GM12878 (cell line): ENCODE measurements around the gene JKAMP. TPM values are rescaled to one million over a fixed set of nuclear protein-coding genes. Genes with fewer than 3 reads are reported as not detected.

Experiments used
- ATAC-seq: fragments of 200-7000 bp; cut with Tn5 transposase; 3 replicates; pipeline ENCODE4 v1.9.1; 2020; ENCODE audit warnings: mild to moderate bottlenecking, moderate library complexity
- BruUV-seq: library from RNA; stranded (reverse); fragments of 400-500 nt; replicated peaks from 2 replicates; lab custom pipeline; 2021; lab: Mats Ljungman, UMichigan
- CTCF ChIA-PET: fragments of 300-600 bp; sonication (Branson Sonifier 250); formaldehyde crosslinking; extraction: SDS; loops from one replicate; lab custom pipeline; 2021; ENCODE audit warnings: inconsistent platforms; lab: Yijun Ruan, JAX
- POLR2A ChIA-PET: fragments of 350-600 bp; formaldehyde crosslinking; extraction: SDS; loops from one replicate; lab custom pipeline; 2021; ENCODE audit warnings: inconsistent platforms; lab: Charles Lee
- RAD21 ChIA-PET: fragments of 300-600 bp; sonication (Branson Sonifier 250); formaldehyde crosslinking; loops from one replicate; lab custom pipeline; 2023; ENCODE audit warnings: antibody characterized with exemption; ENCODE audit not compliant: unreplicated experiment; lab: Charles Lee
- SMC1A ChIA-PET: fragments of 300-600 bp; sonication (Branson Sonifier 250); formaldehyde crosslinking; loops from one replicate; lab custom pipeline; 2023; ENCODE audit not compliant: unreplicated experiment, uncharacterized antibody; lab: Charles Lee
- DNase-seq: peaks from one replicate; pipeline ENCODE4 v3.0.0-alpha.2; 2011; ENCODE audit warnings: low read depth, low spot score
- FAIRE-seq: peaks from 3 replicates; lab custom pipeline; 2011; peaks lifted over from hg19 to GRCh38; lab: Jason Lieb, UNC
- H2AFZ ChIP-seq: 2 replicates; pipeline ENCODE4 v1.6.0; 2011; ENCODE audit warnings: low read depth, low read length, control low read depth; ENCODE audit not compliant: control insufficient read depth
- H3K27ac ChIP-seq: 2 replicates; pipeline ENCODE4 v1.5.1; 2011; ENCODE audit warnings: control low read depth; ENCODE audit not compliant: control insufficient read depth, insufficient read depth
- H3K27me3 ChIP-seq, 2 experiments: replicated peaks in 1 of 2; 2 replicates each; pipeline versions ENCODE4 v1.6.0 to v1.6.1; 2011; ENCODE audit warnings: low read length in 1 of 2; ENCODE audit not compliant: control insufficient read depth in 2 of 2, insufficient read depth in 2 of 2
- H3K36me3 ChIP-seq, 2 experiments: 2 replicates each; pipeline ENCODE4 v1.5.1; 2011; ENCODE audit warnings: low read length in 1 of 2; ENCODE audit not compliant: control insufficient read depth in 2 of 2, insufficient read depth in 2 of 2
- H3K4me1 ChIP-seq: 2 replicates; pipeline ENCODE4 v1.6.1; 2011; ENCODE audit warnings: mild to moderate bottlenecking, low read length, moderate library complexity, mixed read lengths; ENCODE audit not compliant: control insufficient read depth, insufficient read depth
- H3K4me2 ChIP-seq: 2 replicates; pipeline ENCODE4 v1.6.0; 2011; ENCODE audit warnings: control low read depth; ENCODE audit not compliant: control insufficient read depth, insufficient read depth
- H3K4me3 ChIP-seq: fragments of 200-600 bp; sonication (generic); 2 replicates; pipeline ENCODE4 v1.5.1; 2016
- H3K79me2 ChIP-seq: 2 replicates; pipeline ENCODE4 v1.6.0; 2011; ENCODE audit warnings: low read length; ENCODE audit not compliant: control insufficient read depth, insufficient read depth
- H3K9ac ChIP-seq: 2 replicates; pipeline ENCODE4 v1.8.0; 2011; ENCODE audit warnings: low read length, control low read depth, mixed read lengths; ENCODE audit not compliant: control insufficient read depth, insufficient read depth
- H3K9me3 ChIP-seq: replicated peaks from 3 replicates; pipeline ENCODE4 v1.5.1; 2011; ENCODE audit warnings: mild to moderate bottlenecking, low read length; ENCODE audit not compliant: control insufficient read depth, insufficient read depth
- H4K20me1 ChIP-seq: 2 replicates; pipeline ENCODE4 v1.6.0; 2011; ENCODE audit not compliant: control insufficient read depth, insufficient read depth
- CHD4 ChIP-seq: fragments of 200-600 bp; sonication (generic); IDR thresholded peaks from 2 replicates; pipeline ENCODE4 v1.6.1; 2016; ENCODE audit warnings: mild to moderate bottlenecking
- IRF3 ChIP-seq: fragments of 450-650 bp; IDR thresholded peaks from 2 replicates; pipeline ENCODE4 v1.6.1; 2014; ENCODE audit warnings: mild to moderate bottlenecking
- NFIC ChIP-seq: IDR thresholded peaks from 2 replicates; pipeline ENCODE4 v1.6.1; 2012; ENCODE audit warnings: low read depth, mild to moderate bottlenecking, inconsistent platforms, low read length, moderate library complexity
- NFYA ChIP-seq: IDR thresholded peaks from 2 replicates; pipeline ENCODE4 v1.6.1; 2011; ENCODE audit warnings: low read depth, mild to moderate bottlenecking, low read length, improper control_type of control experiment, borderline replicate concordance
- RELB ChIP-seq: fragments of 450-650 bp; IDR thresholded peaks from 2 replicates; pipeline ENCODE4 v1.6.1; 2017; ENCODE audit warnings: low read depth, mild to moderate bottlenecking, moderate library complexity
- REST ChIP-seq: IDR thresholded peaks from 2 replicates; pipeline ENCODE4 v1.6.1; 2012; ENCODE audit warnings: mild to moderate bottlenecking, low read depth, low read length
- SREBF1 ChIP-seq: IDR thresholded peaks from 2 replicates; pipeline ENCODE4 v1.6.1; 2012; ENCODE audit warnings: mild to moderate bottlenecking, low read length
- TAF1 ChIP-seq: IDR thresholded peaks from 2 replicates; pipeline ENCODE4 v1.6.1; 2011; ENCODE audit warnings: mild to moderate bottlenecking, low read depth, low read length, borderline replicate concordance
- ZBTB4 ChIP-seq: fragments of 450-650 bp; formaldehyde crosslinking; IDR thresholded peaks from 2 replicates; pipeline ENCODE4 v1.4.0; 2022; ENCODE audit warnings: mild to moderate bottlenecking, moderate library complexity
- ZNF217 ChIP-seq: fragments of 450-650 bp; IDR thresholded peaks from 2 replicates; pipeline ENCODE4 v1.6.1; 2017; ENCODE audit warnings: antibody characterized with exemption, mild to moderate bottlenecking
- ZSCAN29 ChIP-seq: fragments of 450-650 bp; IDR thresholded peaks from 2 replicates; pipeline ENCODE4 v1.6.1; 2017; ENCODE audit warnings: mild to moderate bottlenecking, moderate library complexity
- WGBS: methylation state at CpG from one replicate; pipeline ENCODE4 v1.1.6; 2016; ENCODE audit warnings: low lambda C conversion rate; ENCODE audit not compliant: insufficient replicate concordance, insufficient coverage; ENCODE audit errors: missing lambda C conversion rate; 5-methylcytosine and 5-hydroxymethylcytosine counted together
- in situ Hi-C: fragments of 300-500 bp; cut with MboI; formaldehyde crosslinking; loops from 9 replicates; pipeline ENCODE4 v1.14.3; 2018; ENCODE audit warnings: mixed read lengths
- intact Hi-C: fragments of 100-400 bp; cut with micrococcal nuclease; formaldehyde crosslinking; loops from one replicate; pipeline ENCODE4 v1.14.2; 2022; ENCODE audit not compliant: unreplicated experiment
- polyA plus RNA-seq, 11 experiments: library from polyadenylated mRNA; depleted of rRNA in 4 of 11; unstranded in 6 of 11; stranded (reverse) in 5 of 11; fragments of >200 nt; fragmentation: Nextera tagmentation in 4 of 11; fragmentation: Illumina TruSeq in 1 of 11; extraction: Ambion mirVana in 4 of 11; extraction: Trizol in 1 of 11; gene quantifications; 1 replicate in 1 of 11; 2 replicates in 10 of 11; pipeline versions ENCODE4 v1.2.1 to v1.2.3, GENCODE V29; 2011 to 2016; ENCODE audit warnings: inconsistent platforms in 2 of 11, missing spikeins in 2 of 11, low read depth in 1 of 11
- total RNA-seq, 4 experiments: library from RNA; depleted of rRNA in 3 of 4; stranded (reverse); fragments of >200 nt in 3 of 4; fragmentation: Illumina TruSeq in 1 of 4; extraction: Trizol in 1 of 4; gene quantifications; 2 replicates each; pipeline versions ENCODE4 v1.2.1 to v1.2.3, GENCODE V29; 2013 to 2021

The JKAMP gene
- total and polyA plus RNA-seq, 10 of the 15 experiments (the other 5 are each of a cell fraction or from before 2014, with no cell fraction given) = 18.2 to 129 (median 46.6) TPM

- TF ChIP-seq REST = no peak
- no peak for TF ChIP-seq ZBTB4 (CRISPR knock-in tag)
- TF ChIP-seq NFYA = no peak
- no peak for TF ChIP-seq TAF1
Observed at GRCh38 chr14:59532419-59532818, 48.1 kb downstream of the JKAMP start (continued).

- ChIA-PET CTCF (no interaction called here), POLR2A (no interaction called here), RAD21 (no interaction called here), SMC1A (no interaction called here)
- Histone ChIP-seq H3K27me3 (no peaks in the 10 kb centered on the region; a peak in 2 of 4 replicates), H3K79me2 (no peaks in the 10 kb centered on the region), H4K20me1 (no peaks in the 10 kb centered on the region), H3K9me3 (no peaks in the 10 kb centered on the region), H3K9ac (no peak overlapping the region), H2AFZ (no peak overlapping the region), H3K4me2 (no peak overlapping the region), H3K36me3 (no peaks in the 10 kb centered on the region), H3K4me3 (no peak overlapping the region), H3K27ac (no peak overlapping the region), H3K4me1 (no peaks in the 10 kb centered on the region)
- intact Hi-C loops = no loop called here
- no peak for DNase-seq
- no TSS peak for BruUV-seq
- ATAC-seq = no peak
- WGBS = 22% methylated on average over 7 of the region's 7 CpGs
- FAIRE-seq = no peak
- in situ Hi-C loops = no loop called here
- no peak for TF ChIP-seq IRF3
- no peak for TF ChIP-seq CHD4
- TF ChIP-seq ZSCAN29 = no peak
- no peak for TF ChIP-seq ZNF217
- no peak for TF ChIP-seq RELB
- TF ChIP-seq NFIC = no peak
- no peak for TF ChIP-seq SREBF1
- TF ChIP-seq, all 136 proteins: peak for 0
Observed at GRCh38 chr14:59534361-59534987, 50.2 kb downstream of the JKAMP start.
